Right renal cortex interstitium (tissue), 3 donors: ENCODE results near the gene TMCC3. TPM values are rescaled to one million over a fixed set of nuclear protein-coding genes. Genes with fewer than 3 reads are reported as not detected.

Source experiments
- DNase-seq, 3 donors: peaks; one replicate each; pipeline ENCODE4 v3.0.0-alpha.2; 2013; ENCODE audit warnings: low read depth in 3 of 3, low spot score in 2 of 3
- polyA plus RNA-seq, 3 donors: library from polyadenylated mRNA; unstranded; fragments of 120-200 nt; gene quantifications; one replicate each; pipeline ENCODE4 v1.2.1, GENCODE V29; 2013; ENCODE audit not compliant: insufficient read length in 3 of 3

The TMCC3 gene
- polyA plus RNA-seq, 3 donors: 44.2 to 48.3 (median 47.1) TPM

GRCh38 chr12:94536040-94536965, 114.1 kb downstream of the TMCC3 start:
- DNase-seq: no peak

GRCh38 chr12:94535510-94535921, 114.8 kb downstream of the TMCC3 start:
- no peak for DNase-seq

DNA sequence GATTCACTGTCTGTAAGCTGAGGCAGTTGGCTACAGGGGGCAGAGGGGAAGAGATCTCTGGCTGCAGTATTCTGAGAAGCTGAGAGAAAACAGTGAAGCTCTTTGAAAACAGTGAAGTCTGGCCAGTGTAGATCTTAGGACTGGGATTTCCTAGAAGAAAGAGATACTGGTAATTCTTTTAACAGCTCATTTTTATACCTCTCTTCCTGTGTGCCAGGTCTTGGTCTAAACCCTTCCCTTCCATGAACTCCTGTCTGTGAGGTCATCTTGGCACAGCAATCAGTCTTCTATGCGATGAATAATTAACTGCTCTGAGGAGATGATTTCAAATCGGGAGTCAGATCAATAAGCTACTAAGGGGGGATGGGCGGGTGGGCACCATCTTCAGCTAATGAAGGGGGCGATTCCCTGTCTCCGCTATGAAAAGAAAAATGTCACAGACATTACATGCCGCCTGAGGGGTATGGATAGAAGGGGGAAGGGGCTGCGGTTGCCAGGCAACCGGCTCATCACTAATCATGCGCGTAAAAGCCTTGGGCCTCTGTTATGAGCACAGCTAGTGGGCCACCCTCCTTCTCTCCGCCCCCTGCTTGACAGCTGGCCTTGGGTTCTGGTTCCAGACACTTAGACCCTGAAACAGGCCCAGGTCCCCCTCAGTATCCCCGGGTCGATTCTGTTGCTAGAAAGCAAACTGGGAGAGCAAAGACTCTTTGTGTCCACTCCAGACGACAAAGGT, 115.4 kb downstream of the TMCC3 start:
- DNase-seq: no peak

DNA sequence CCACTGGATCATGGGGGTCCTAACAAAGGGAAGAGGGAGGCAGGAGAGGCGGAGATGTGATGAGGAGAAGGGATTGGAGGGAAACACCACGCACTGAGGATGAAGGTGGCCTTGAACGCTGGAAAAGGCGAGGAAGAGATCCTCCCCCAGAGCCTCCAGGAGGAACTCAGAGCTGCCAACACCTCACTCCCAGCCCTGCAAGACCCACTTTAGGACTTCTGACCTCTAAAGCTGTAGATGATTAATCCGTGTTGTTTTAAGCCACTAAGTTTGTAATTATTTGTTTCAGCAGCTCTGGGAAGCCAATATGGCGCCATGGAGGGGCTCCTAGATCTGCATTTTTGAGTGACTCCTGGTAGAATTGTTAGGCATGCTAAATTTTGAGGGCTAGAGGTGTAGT, 116.1 kb downstream of the TMCC3 start:
- no peak for DNase-seq

- DNase-seq: peak; percentile 43 to 61 (median 55)
These were observed 117.6 kb downstream of the TMCC3 start for GRCh38 chr12:94532490-94533422.

- no peak for DNase-seq
These were observed 119.1 kb downstream of the TMCC3 start for GRCh38 chr12:94531196-94531720.

DNA sequence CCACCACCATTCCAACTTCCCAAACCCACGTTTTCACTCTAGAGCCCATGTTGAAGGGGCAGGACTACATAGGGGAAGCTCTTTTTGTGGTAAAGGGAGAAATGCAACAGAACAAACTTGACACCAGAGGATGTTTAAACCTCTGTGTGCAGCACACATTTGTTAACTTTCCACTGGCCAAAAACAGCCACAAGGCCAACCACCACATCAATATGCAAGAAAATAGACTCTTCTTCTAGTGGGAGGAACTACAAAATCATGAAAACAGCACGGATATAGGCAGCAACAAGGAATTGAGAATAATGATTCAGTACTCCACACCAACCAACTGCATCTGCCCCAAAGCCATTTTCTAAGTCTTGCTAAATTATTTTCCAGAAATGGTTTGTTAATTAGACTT, 124.4 kb downstream of the TMCC3 start:
- DNase-seq: no peak

Other genes starting within 250 kb of the TMCC3 start
- 10 to 100 TPM; 27.4 to 34.3 (median 32.9) TPM for gene CEP83, start 190.7 kb downstream of the TMCC3 start, polyA plus RNA-seq